Measurements from ENCODE around the gene STAM.

- no peak for TF ChIP-seq POLR2A (IDR thresholded peaks at IDR 0.05; ENCODE audit: low read length)
- TF ChIP-seq GATA1 (IDR thresholded peaks at IDR 0.05; ENCODE audit: low read depth, low read length), result no peak
Measured at GRCh38 chr10:17616403-17617030, 27.4 kb upstream of the STAM start.
